NCI-H2171 (cell line): Measurements from ENCODE around the gene C22orf23.
"Not testable (repeated sequence)": the region's sequence is repeated elsewhere in the genome, so short reads cannot be mapped to it uniquely, and the experiment has no call there.

Experiments used
- DNase-seq: peaks from one replicate; lab custom pipeline; 2025; lab: John Stamatoyannopoulos, UW

Gene C22orf23

GRCh38 chr22:37982151-37982785, 28.9 kb upstream of the C22orf23 start:
- no peak for DNase-seq

GRCh38 chr22:37981282-37982011, 28.0 kb upstream of the C22orf23 start:
- no peak for DNase-seq

GRCh38 chr22:37979782-37980181, 26.4 kb upstream of the C22orf23 start:
- no peak for DNase-seq

- DNase-seq = no peak
Measured at GRCh38 chr22:37976547-37976946, 23.1 kb upstream of the C22orf23 start.

GRCh38 chr22:37976022-37976421, 22.6 kb upstream of the C22orf23 start:
- DNase-seq = not testable (repeated sequence)

- DNase-seq = no peak
Measured at GRCh38 chr22:37975153-37975552, 21.8 kb upstream of the C22orf23 start.

GRCh38 chr22:37973271-37974170, 20.1 kb upstream of the C22orf23 start:
- no peak for DNase-seq

GRCh38 chr22:37972527-37972926, 19.1 kb upstream of the C22orf23 start:
- peak; percentile 80 for DNase-seq

- no peak for DNase-seq
Measured at GRCh38 chr22:37971475-37972434, 18.4 kb upstream of the C22orf23 start.

GRCh38 chr22:37970864-37971263, 17.5 kb upstream of the C22orf23 start:
- DNase-seq = no peak

GRCh38 chr22:37968452-37969251, 15.3 kb upstream of the C22orf23 start:
- no peak for DNase-seq

- no peak for DNase-seq
Measured at GRCh38 chr22:37967637-37968451, 14.4 kb upstream of the C22orf23 start.

- no peak for DNase-seq
Measured at GRCh38 chr22:37967147-37967546, 13.7 kb upstream of the C22orf23 start.

- no peak for DNase-seq
Measured at GRCh38 chr22:37965940-37966664, 12.7 kb upstream of the C22orf23 start.

- no peak for DNase-seq
Measured at GRCh38 chr22:37961062-37961461, 7.7 kb upstream of the C22orf23 start.

GRCh38 chr22:37959231-37959825, 5.9 kb upstream of the C22orf23 start:
- no peak for DNase-seq

GRCh38 chr22:37957232-37957631, 3.8 kb upstream of the C22orf23 start:
- no peak for DNase-seq

- DNase-seq = not testable (repeated sequence)
Measured at GRCh38 chr22:37955825-37956397, 2.5 kb upstream of the C22orf23 start.
